ENCODE data around the gene AKAP8L.

AKAP8L gene

DNA sequence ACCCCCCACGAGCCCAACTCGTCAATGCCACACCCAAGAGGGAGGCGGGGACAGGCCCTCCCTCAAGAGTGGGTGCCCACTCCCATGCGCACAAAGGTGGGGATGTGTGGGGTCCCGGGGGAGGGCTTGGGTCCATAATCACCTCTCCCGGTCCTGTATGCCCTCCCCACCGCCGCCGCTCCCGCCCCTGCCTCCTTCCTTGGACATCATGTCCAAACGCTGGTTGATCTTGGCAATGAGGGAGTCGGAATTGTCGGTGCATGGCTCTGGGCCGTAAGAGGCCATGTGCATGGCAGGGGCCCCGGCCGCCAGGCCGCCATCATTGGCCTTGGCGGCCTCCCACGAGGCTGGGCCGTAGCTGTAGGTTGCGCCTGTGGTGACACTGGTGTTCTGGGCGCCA lies 45.1 kb downstream of the AKAP8L start:
- H3K4me3 ChIP-seq (ENCODE audit: low read depth, low read length) = no peak overlapping the region
- TF ChIP-seq, protein P1, sequence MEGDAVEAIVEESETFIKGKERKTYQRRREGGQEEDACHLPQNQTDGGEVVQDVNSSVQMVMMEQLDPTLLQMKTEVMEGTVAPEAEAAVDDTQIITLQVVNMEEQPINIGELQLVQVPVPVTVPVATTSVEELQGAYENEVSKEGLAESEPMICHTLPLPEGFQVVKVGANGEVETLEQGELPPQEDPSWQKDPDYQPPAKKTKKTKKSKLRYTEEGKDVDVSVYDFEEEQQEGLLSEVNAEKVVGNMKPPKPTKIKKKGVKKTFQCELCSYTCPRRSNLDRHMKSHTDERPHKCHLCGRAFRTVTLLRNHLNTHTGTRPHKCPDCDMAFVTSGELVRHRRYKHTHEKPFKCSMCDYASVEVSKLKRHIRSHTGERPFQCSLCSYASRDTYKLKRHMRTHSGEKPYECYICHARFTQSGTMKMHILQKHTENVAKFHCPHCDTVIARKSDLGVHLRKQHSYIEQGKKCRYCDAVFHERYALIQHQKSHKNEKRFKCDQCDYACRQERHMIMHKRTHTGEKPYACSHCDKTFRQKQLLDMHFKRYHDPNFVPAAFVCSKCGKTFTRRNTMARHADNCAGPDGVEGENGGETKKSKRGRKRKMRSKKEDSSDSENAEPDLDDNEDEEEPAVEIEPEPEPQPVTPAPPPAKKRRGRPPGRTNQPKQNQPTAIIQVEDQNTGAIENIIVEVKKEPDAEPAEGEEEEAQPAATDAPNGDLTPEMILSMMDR (IDR thresholded peaks at IDR 0.05; ENCODE audit: low read depth, low read length, missing control alignments) = no peak
- no peak for DNase-seq (ENCODE audit: low read depth)
- in situ Hi-C loops (cut with HindIII; ENCODE audit: low sequenced_read_pairs) = no loop called here

DNA sequence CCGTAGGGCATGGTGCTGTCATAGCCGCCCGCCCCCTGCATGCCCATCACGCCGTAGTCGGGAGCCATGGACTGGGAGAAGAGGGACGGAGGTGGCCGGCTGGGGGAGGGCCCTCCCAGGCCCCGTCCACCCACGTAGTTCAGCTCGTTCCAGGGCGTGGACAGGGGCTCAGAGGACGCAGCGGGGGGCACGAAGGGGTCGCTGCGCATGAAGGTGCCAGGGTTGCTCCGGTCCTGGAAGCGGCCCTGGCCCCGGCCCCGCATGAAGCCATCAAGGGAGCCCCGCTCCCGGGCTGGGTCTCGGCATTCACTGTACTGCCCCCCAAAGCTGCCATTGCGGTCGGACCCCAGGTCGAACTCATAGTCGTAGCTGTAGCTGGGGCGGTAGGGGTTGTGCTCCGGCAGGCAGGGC lies 45.9 kb downstream of the AKAP8L start:
- TF ChIP-seq, protein P1 (IDR thresholded peaks at IDR 0.05; ENCODE audit: low read depth, low read length, missing control alignments) = no peak
- no peak for DNase-seq (ENCODE audit: low read depth)
- no peak overlapping the region for H3K4me3 ChIP-seq (ENCODE audit: low read depth, low read length)
- in situ Hi-C loops (cut with HindIII; ENCODE audit: low sequenced_read_pairs) = no loop called here

DNA sequence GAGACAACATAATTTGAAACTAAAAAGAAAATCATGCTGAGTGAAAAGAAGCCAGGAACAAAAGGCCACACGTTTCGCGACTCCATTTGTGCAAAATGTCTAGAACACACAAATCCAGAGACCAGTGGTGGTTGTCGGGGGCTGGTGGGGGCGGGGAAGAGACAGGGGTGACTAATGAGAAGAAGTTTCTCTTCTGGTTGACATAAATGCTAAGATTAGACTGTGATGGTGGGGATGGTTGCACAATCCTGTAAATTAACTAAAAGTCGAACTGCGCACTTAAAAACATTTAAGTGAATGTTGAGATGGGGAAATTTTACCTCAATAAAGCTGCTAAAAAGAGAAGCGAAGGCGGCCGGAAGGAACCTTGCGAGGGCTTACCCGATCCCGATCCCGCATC lies 46.3 kb downstream of the AKAP8L start:
- in situ Hi-C loops (cut with HindIII; ENCODE audit: low sequenced_read_pairs) = no loop called here
- H3K4me3 ChIP-seq (ENCODE audit: low read depth, low read length) = no peak overlapping the region
- DNase-seq (ENCODE audit: low read depth) = no peak
- TF ChIP-seq, protein P1 (IDR thresholded peaks at IDR 0.05; ENCODE audit: low read depth, low read length, missing control alignments) = no peak

DNA sequence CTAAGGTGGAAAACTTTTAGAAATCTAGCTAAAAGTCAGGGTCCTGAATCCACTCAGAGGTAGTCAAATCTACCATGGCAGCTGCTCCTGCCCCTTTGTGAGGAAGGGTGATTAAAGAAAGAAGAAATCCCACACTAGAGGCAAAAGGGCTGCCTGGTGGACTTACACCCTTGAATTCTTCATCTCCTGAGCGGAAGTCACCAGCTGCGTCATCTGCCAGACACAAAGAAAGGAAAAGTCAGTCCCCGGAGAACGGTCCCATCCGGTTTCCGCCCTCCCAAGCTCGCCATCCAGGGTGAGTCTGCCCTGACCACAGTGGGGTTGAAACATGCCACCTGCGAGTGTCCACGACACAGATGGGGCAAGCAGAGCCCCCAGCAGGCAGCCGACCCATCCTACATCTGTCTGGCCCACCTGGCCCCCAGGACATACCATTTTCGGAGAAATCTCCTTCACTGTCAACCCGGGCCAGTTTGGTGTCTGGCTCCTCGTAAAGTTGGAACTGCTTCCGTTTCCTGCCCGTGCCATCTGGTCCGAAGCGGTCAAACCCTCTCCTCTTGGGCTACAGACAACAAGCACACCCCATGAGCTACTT lies 46.9 kb downstream of the AKAP8L start:
- TF ChIP-seq, protein P1 (IDR thresholded peaks at IDR 0.05; ENCODE audit: low read depth, low read length, missing control alignments) = no peak
- in situ Hi-C loops (cut with HindIII; ENCODE audit: low sequenced_read_pairs) = no loop called here

DNA sequence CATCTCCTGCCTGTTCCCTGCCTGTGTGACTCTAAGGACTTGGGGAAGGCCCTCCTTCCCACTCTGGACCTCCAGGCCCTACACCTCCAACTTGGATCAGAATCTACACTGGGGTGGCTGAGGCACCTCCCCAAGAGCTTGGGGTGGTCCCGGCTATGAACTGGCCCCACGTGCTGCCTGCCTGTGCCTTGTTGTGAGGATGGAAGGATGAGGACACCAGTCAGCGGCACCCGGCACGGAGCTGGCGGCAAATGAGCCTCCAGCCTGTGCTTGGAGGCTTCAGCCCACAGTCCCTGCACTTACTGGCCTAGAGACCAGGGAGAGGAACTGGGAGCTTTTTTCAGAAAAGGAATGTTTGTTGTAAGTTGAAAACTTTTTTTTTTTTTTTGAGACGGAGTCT lies 47.7 kb downstream of the AKAP8L start:
- H3K4me3 ChIP-seq (ENCODE audit: low read depth, low read length) = no peak overlapping the region
- DNase-seq (ENCODE audit: low read depth) = no peak
- in situ Hi-C loops (cut with HindIII; ENCODE audit: low sequenced_read_pairs) = no loop called here
- TF ChIP-seq, protein P1 (IDR thresholded peaks at IDR 0.05; ENCODE audit: low read depth, low read length, missing control alignments) = no peak

More for the DNA sequence above, 46.9 kb downstream of the AKAP8L start:
- H3K4me3 ChIP-seq (ENCODE audit: low read depth, low read length) = no peak overlapping the region
- no peak for DNase-seq (ENCODE audit: low read depth)

DNA sequence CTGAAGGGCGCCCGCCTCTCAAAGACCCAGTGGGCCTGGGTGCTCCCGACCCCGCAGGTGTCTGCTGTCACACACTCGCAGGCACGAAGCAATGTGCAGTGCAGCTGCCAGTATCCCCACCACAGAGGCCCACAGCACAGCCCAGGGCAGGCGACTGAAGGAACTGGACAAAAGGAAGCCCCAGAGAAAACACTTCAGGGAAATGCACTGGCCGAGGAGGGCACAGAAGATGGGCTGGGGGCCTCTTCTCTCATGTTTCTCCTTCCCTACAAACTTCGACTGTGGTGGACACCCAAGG lies 49.2 kb downstream of the AKAP8L start:
- in situ Hi-C loops (cut with HindIII; ENCODE audit: low sequenced_read_pairs) = no loop called here
- DNase-seq (ENCODE audit: low read depth) = no peak
- TF ChIP-seq, protein P1 (IDR thresholded peaks at IDR 0.05; ENCODE audit: low read depth, low read length, missing control alignments) = no peak
- H3K4me3 ChIP-seq (ENCODE audit: low read depth, low read length) = no peak overlapping the region
